GM19043 (cell line): Measurements from ENCODE around the gene NUDT6.
A peak's percentile ranks its signal among the peaks of the same experiment; 100 is the strongest.
"Not testable (repeated sequence)": the region's sequence is repeated elsewhere in the genome, so short reads cannot be mapped to it uniquely, and the experiment has no call there.

Experiments used
- ATAC-seq: cut with Tn5 transposase; IDR thresholded peaks from one replicate; pipeline ENCODE4 v1.9.1; 2021; ENCODE audit warnings: low read depth; ENCODE audit not compliant: unreplicated experiment

The NUDT6 gene

DNA sequence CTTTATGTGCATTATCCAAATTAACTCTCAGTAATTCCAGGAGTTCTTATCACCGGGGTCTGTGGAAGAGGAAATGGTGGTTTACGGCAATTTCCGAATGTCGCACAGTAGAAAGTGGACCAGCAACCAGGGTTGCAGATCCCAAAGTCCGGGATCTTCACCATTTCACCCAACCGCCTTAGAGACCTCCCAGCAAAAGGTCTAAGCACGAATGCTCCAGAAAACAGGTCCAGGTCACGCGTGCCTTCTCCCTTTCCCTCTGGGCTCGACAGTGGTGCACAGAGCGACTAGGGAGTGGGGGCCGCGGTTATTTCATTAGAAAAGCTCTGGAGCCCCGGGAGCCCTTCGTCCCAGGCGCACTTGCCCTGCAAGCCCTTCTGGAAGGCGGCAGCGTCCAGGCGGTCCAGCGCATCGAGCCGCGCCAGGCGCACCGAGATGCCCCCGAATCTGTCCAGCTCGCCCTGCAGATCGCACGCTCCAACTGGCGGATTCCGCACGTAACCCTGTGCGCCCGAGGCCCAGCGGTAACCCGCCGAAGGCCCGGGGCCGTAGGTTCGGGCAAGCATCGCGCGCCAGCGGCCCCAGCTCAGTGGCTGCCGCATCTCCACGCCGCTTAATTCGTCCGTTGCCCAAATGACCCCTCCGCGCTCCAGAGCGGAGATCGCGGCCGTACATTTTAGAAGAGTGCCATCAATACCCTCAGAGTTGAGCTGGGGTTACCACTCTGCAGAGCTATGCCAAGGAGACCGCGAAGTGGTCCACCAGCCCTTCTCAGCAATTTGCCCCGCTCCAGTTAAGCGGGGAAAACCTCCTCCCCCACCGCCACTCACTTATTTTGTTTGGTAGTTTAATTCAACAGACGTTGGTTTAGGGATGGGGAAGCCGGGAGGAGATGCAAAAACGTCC lies at the start of gene NUDT6:
TSS of gene NUDT6 (minus strand) at position 627 of the 906 bp plus-strand sequence. CDS start at position 602, 25 bp downstream.
- peak; percentile 67 for ATAC-seq

GRCh38 chr4:122968227-122968812 lies 45.9 kb upstream of the NUDT6 start:
- ATAC-seq: no peak

- no peak for ATAC-seq
Observed at GRCh38 chr4:122967231-122967630, 44.8 kb upstream of the NUDT6 start.

- no peak for ATAC-seq
Observed at GRCh38 chr4:122966201-122966600, 43.8 kb upstream of the NUDT6 start.

DNA sequence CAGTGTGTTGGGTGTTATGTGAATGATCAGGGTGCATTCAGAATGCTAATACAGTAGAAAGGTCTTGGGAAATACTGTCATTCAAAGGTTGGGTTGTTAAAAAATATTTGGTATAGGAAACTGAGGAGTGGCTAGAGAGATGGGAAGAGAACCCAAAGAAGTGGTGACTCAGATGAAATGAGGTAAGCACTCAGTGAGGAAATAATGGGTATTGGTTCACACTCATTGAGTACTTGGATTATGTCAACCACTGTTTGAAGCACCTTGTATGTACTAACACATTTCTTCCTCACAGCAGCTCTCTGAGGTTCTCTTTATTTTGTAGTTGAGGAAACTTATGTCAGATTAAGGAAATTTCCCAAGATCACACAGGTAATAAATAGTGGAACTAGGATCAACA lies 40.8 kb upstream of the NUDT6 start:
- no peak for ATAC-seq

DNA sequence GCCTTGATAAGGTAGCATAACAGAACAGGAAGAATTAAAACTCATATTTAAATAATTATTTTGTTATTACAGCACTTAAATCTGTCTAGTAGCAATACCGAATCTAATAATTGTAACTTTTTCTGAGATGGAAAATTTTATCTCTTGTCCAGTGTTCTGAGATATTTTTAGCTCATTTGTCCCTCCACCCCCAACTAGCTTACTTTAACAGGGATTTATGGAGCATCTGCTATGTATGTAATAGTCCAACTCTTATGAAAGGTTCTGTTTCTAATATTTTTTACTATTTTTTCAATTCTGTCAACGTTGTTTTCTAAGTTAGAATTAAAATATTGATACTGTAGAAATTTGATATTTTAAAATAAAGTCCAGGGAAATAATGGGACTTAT lies 38.2 kb upstream of the NUDT6 start:
- no peak for ATAC-seq

- ATAC-seq: no peak
Observed at GRCh38 chr4:122959981-122960610, 37.7 kb upstream of the NUDT6 start.

DNA sequence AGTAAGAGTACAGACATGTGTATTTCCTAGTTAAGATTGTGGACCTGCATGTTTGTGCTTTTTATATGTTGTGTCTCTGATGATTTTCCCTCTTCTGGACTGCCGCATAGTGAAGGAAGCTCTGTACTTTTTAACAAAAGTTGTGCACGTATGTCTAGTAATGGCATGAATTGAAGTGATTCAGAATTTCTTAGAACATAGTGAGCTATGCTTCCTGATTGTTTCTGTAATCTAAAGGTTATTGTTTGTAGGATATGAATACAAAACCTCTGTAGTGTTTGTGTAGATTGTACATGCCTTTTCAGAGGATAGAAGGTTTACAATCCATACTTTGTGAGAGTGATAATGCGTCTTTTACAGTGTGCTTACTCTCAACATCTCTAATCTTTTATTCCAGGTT lies 37.0 kb upstream of the NUDT6 start:
- ATAC-seq: no peak

DNA sequence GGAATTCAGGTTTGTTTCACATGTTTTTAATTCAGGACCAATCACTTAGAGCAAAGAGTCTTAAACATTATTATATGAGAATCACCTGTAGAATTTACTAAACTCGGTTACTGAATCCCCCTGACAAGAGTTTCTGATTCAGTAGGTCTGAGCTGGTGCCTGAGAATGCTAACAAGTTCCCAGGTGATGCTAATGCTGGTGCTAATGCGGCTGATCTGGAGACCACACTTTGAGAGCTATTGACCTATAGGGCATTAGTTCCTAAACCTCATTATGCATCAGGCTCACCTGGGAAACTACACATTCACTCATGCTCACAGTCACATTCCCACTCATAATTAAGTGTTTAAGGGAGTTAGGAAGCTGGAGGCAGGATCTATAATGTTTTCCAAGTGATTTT lies 36.1 kb upstream of the NUDT6 start:
- no peak for ATAC-seq

DNA sequence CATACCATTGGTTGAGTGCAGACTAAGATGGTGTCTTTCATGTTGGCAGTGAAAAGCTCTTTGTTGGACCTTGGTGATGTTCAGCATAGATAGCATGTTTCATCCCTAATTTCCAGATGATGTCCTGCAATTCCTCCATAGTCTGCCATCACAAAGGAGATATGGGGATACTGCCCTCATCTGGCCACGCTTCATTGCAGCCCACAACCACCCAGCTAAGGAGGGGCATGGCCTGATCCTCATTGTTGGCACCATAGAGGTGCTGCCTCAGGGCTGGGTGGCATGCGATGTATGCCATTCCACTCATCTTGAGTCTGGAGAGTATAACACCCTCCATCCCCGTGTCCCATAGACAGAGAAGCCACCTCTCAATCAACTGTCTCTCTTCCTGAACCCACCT lies 31.5 kb upstream of the NUDT6 start:
- no peak for ATAC-seq

DNA sequence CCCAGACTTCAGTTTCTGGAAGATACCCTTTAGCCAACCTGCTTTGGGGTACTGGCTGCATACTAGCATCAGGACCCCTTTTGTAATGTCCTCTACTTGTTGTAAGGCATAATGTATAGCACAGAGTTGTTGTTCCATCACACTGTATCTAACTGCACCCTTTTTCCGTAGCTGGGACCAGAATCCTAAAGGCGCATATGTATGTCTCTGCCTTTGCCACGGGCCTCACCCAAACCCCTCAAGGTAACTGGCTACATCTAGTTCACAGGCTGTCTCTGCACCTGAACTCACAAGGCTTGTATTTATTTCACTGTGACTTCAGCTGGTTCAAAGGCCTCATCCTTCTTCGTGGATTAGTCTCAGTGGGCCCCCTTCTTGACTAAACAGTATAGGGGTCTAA lies 29.6 kb upstream of the NUDT6 start:
- ATAC-seq: no peak

DNA sequence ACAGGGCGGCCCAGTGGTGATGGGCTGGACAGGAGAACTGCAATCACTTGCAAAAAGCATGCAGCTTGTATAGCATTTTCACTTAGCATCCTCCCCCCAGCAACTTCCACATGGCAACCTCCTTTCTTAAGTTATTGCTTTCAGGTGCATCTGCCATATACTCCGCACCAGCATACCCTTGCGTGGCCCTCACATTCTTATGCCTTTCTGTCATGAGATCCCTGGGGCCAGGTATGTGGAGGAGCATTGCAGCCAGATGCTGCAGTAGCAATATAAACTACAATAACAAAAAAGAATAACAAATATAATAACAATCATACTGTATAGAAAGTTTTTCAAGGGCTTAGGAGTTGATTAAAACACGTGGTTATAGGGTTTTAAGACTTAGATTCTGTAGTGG lies 26.3 kb upstream of the NUDT6 start:
- no peak for ATAC-seq

DNA sequence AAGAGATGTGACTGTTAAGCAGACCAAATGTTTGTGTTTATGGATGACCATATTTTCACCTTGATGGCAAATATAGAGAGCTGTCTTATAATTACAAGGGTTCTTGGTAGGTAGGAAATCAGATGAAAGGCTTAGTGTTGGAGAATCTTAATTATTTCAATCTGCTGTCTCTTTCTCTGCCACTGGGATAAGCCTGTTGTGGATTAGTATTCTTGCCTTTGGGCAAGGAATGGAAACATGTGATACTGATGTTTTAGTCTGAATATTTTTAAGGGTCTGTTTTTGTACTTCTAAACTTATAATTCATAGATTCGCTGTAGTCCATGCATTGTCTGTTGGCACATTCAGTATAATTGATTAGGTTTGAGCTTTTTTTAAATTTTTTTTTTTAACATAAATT lies 23.7 kb upstream of the NUDT6 start:
- ATAC-seq: no peak

- not testable (repeated sequence) for ATAC-seq
Observed at GRCh38 chr4:122945136-122945535, 22.7 kb upstream of the NUDT6 start.

DNA sequence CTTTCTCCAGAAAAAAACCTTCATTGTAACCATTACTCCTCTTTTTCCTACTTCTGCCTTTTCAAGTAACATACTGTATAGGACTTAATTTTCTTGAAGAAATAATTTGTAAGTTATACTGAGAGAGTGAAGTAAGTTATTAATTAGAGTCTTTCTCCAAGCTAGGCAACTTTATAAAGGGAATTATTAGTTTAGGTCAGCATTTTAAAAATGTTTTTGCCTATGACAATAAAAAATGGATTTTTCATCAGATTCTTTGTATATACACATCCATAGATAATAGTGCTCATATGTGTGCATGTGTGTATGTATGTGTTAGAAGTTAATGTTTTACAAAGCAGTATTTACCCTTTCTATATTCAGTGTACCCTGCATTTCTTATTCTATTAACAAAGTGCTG lies 10.4 kb upstream of the NUDT6 start:
- ATAC-seq: no peak

GRCh38 chr4:122930862-122931261 lies 8.5 kb upstream of the NUDT6 start:
- no peak for ATAC-seq

DNA sequence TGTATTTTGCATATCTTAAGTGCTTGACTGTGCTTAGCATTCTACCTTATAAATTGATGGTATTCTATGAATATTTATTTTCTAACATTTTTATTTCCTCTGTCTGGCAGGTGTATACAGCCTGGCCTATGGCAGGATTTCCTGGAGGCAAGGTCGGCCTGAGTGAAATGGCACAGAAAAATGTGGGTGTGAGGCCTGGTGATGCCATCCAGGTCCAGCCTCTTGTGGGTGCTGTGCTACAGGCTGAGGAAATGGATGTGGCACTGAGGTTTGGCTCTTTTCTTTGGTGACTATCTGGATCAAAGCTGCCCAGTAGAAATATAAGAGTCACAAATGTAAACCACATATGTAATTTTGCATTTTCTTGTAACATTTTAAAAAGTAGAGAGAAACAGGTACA lies 6.5 kb upstream of the NUDT6 start:
- ATAC-seq: no peak

GRCh38 chr4:122922877-122923511 lies 597 bp upstream of the NUDT6 start:
- ATAC-seq: peak; percentile 94

DNA sequence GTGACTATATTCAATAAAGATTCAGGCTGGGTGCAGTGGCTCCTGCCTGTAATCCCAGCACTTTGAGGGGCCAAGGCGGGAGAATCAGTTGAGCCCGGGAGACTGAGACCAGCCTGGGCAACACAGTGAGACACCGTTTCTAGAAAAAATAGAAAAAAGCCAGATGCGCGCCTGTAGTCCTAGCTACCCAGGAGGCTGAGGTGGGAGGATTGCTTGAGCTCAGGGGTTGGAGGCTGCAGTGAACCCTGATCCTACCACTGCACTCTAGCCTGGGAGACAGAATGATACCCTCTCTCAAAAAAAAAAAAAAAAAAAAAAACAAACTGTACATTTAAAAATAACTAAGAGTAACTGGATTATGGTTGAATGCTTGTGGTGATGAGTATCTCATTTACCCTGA lies 1.1 kb downstream of the NUDT6 start:
- no peak for ATAC-seq

GRCh38 chr4:122920473-122920872 lies 1.9 kb downstream of the NUDT6 start:
- ATAC-seq: no peak

DNA sequence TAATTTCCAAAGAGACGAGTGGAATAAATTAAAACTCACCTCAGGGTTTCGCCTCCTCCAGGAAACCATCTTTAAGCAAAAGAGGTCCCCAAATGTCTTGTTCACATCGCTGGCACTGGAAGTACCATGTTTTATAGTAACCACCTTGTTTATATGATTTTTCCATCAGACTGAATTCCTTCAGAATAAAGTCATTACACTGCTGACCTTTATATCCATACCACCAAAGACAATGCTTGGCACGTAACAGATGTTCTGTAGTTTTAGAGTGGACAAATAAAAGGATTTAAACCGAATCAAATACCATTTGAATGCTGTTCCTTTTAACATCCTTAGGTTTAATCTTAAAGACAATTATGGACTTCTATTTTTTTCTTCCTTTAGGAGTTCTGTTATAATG lies 4.7 kb downstream of the NUDT6 start:
- ATAC-seq: no peak
